K562 (cell line): ENCODE data around the gene TFAP2E. TPM values are rescaled to one million over a fixed set of nuclear protein-coding genes. Genes with fewer than 3 reads are reported as not detected.

Experiments used
- ATAC-seq: fragments of 200-7000 bp; cut with Tn5 transposase; 3 replicates; pipeline ENCODE4 v1.9.1; 2020; ENCODE audit warnings: moderate library complexity
- BruUV-seq: library from RNA; stranded (reverse); fragments of 400-500 nt; replicated peaks from 2 replicates; lab custom pipeline; 2021; lab: Mats Ljungman, UMichigan
- CTCF ChIA-PET: fragments of 300-600 bp; formaldehyde crosslinking; extraction: SDS; loops from one replicate; lab custom pipeline; 2021; ENCODE audit warnings: low intra/inter-chr PET ratio; lab: Yijun Ruan, JAX
- POLR2A ChIA-PET: fragments of 300-600, 350-650 bp; sonication (Branson Sonifier 250); formaldehyde crosslinking; extraction: SDS; loops from one replicate; lab custom pipeline; 2021; ENCODE audit warnings: antibody characterized with exemption, inconsistent platforms; lab: Yijun Ruan, JAX
- DNase-seq, 4 experiments: peaks; one replicate each; pipeline versions ENCODE4 v3.0.0 to v3.0.0-alpha.2; 2011 to 2018; ENCODE audit warnings: low spot score in 3 of 4, mixed read lengths in 3 of 4; ENCODE audit errors: extremely low read depth in 1 of 4
- FAIRE-seq: peaks from 2 replicates; lab custom pipeline; 2011; peaks lifted over from hg19 to GRCh38; lab: Jason Lieb, UNC
- H2AFZ ChIP-seq: 2 replicates; pipeline ENCODE4 v1.6.0; 2011; ENCODE audit warnings: low read depth, low read length, control low read depth, inconsistent platforms
- H3K27ac ChIP-seq: fragments of 200-600 bp; 3 replicates; pipeline ENCODE4 v1.8.0; 2011; ENCODE audit warnings: low read depth, mild to moderate bottlenecking, control low read depth, inconsistent platforms, low read length, moderate library complexity, mixed read lengths; ENCODE audit errors: extremely low read depth
- H3K27me3 ChIP-seq, 2 experiments: fragments of 300-600 bp in 1 of 2; 2 replicates in 1 of 2; 3 replicates in 1 of 2; pipeline versions ENCODE4 v1.6.0 to v1.8.0; 2011; ENCODE audit warnings: inconsistent platforms in 2 of 2, low read length in 2 of 2, mild to moderate bottlenecking in 1 of 2, mixed read lengths in 1 of 2, moderate library complexity in 1 of 2; ENCODE audit not compliant: control insufficient read depth in 2 of 2, insufficient read depth in 2 of 2
- H3K36me3 ChIP-seq: fragments of 300-600 bp; 3 replicates; pipeline ENCODE4 v1.8.0; 2011; ENCODE audit warnings: mild to moderate bottlenecking, low read length, inconsistent platforms; ENCODE audit not compliant: control insufficient read depth, insufficient read depth
- H3K4me1 ChIP-seq, 2 experiments: fragments of 200-600 bp in 1 of 2; replicated peaks in 1 of 2; 2 replicates in 1 of 2; 3 replicates in 1 of 2; pipeline versions ENCODE4 v1.5.1 to v1.8.0; 2011; ENCODE audit warnings: inconsistent platforms in 2 of 2, low read length in 2 of 2, mild to moderate bottlenecking in 1 of 2, mixed read lengths in 1 of 2, moderate library complexity in 1 of 2; ENCODE audit not compliant: control insufficient read depth in 2 of 2, insufficient read depth in 2 of 2
- H3K4me2 ChIP-seq: 2 replicates; pipeline ENCODE4 v1.6.1; 2011; ENCODE audit warnings: low read length, control low read depth, inconsistent platforms, mixed read lengths; ENCODE audit not compliant: insufficient read depth
- H3K4me3 ChIP-seq: fragments of 200-600 bp; sonication (generic), shearing (Covaris generic); 2 replicates; pipeline ENCODE4 v1.5.1; 2016; ENCODE audit warnings: control low read depth, inconsistent platforms
- H3K79me2 ChIP-seq: fragments of 200-600 bp; 3 replicates; pipeline ENCODE4 v1.8.0; 2011; ENCODE audit warnings: low read length, inconsistent platforms; ENCODE audit not compliant: control insufficient read depth, insufficient read depth
- H3K9ac ChIP-seq, 2 experiments: 2 replicates each; pipeline versions ENCODE4 v1.6.0 to v1.6.1; 2011; ENCODE audit warnings: low read depth in 2 of 2, low read length in 2 of 2, control low read depth in 1 of 2, inconsistent platforms in 1 of 2, mild to moderate bottlenecking in 1 of 2, mixed read lengths in 1 of 2; ENCODE audit not compliant: insufficient read depth in 1 of 2
- H3K9me1 ChIP-seq: one replicate; pipeline ENCODE4 v1.6.0; 2011; ENCODE audit warnings: inconsistent platforms, mild to moderate bottlenecking, low read length, moderate library complexity; ENCODE audit not compliant: control insufficient read depth, insufficient read depth
- H3K9me3 ChIP-seq: replicated peaks from 2 replicates; pipeline ENCODE4 v1.5.1; 2011; ENCODE audit warnings: low read depth, low read length, inconsistent platforms; ENCODE audit not compliant: control insufficient read depth, insufficient read depth
- H4K20me1 ChIP-seq: replicated peaks from 2 replicates; pipeline ENCODE4 v1.6.1; 2011; ENCODE audit warnings: low read length, inconsistent platforms, mixed read lengths; ENCODE audit not compliant: control insufficient read depth, insufficient read depth
- ARNT ChIP-seq, 2 experiments: fragments of 450-650 bp; IDR thresholded peaks; 2 replicates each; pipeline ENCODE4 v1.6.1; 2016; ENCODE audit warnings: mild to moderate bottlenecking in 1 of 2
- ATF1 ChIP-seq, 2 experiments: fragments of 450-650 bp in 1 of 2; IDR thresholded peaks; 2 replicates each; pipeline ENCODE4 v1.6.1; 2016; ENCODE audit warnings: missing compliant biosample characterization in 1 of 2, missing genetic modification characterization in 1 of 2
- CHCHD3 ChIP-seq: fragments of 250-450 bp; sonication (Bioruptor Pico); IDR thresholded peaks from 2 replicates; pipeline ENCODE4 v2.1.2; 2022; ENCODE audit warnings: mild to moderate bottlenecking
- DIDO1 ChIP-seq: fragments of 450-650 bp; IDR thresholded peaks from 2 replicates; pipeline ENCODE4 v1.6.1; 2016; ENCODE audit warnings: low read depth, missing biosample characterization, missing genetic modification characterization
- DNMT1 ChIP-seq: fragments of 450-650 bp; IDR thresholded peaks from 2 replicates; pipeline ENCODE4 v1.6.1; 2016; ENCODE audit warnings: antibody characterized with exemption, mild to moderate bottlenecking
- ELF2 ChIP-seq: fragments of 250-450 bp; sonication (Bioruptor Pico); IDR thresholded peaks from 2 replicates; pipeline ENCODE4 v1.5.0; 2021; ENCODE audit warnings: mild to moderate bottlenecking
- PHB ChIP-seq: fragments of 250-450 bp; sonication (Bioruptor Pico); IDR thresholded peaks from 2 replicates; pipeline ENCODE4 v1.5.0; 2021
- POLR2A ChIP-seq: fragments of 450-650 bp; conservative IDR thresholded peaks from 2 replicates; pipeline ENCODE4 v1.6.1; 2016
- SUPT5H ChIP-seq: fragments of 450-650 bp; IDR thresholded peaks from 2 replicates; pipeline ENCODE4 v1.6.1; 2016
- TAL1 ChIP-seq: fragments of 450-650 bp; IDR thresholded peaks from 2 replicates; pipeline ENCODE4 v1.6.1; 2016; ENCODE audit warnings: mild to moderate bottlenecking
- ZKSCAN8 ChIP-seq: fragments of 200-800 bp; sonication (Bioruptor generic); IDR thresholded peaks from 2 replicates; pipeline ENCODE4 v1.6.1; 2016; ENCODE audit warnings: missing genetic modification characterization, missing compliant biosample characterization
- ZNF316 ChIP-seq: fragments of 450-650 bp; IDR thresholded peaks from 2 replicates; pipeline ENCODE4 v1.6.1; 2016
- ZNF830 ChIP-seq: fragments of 250-450 bp; sonication (Bioruptor Pico); IDR thresholded peaks from 2 replicates; pipeline ENCODE4 v1.5.0; 2021; ENCODE audit warnings: mild to moderate bottlenecking
- WGBS: fragments of 100-300 bp; shearing (Covaris generic); methylation state at CpG from one replicate; pipeline ENCODE4 v1.1.6; 2016; ENCODE audit warnings: low coverage, mixed read lengths; ENCODE audit not compliant: insufficient coverage; ENCODE audit errors: missing lambda C conversion rate; 5-methylcytosine and 5-hydroxymethylcytosine counted together
- in situ Hi-C: fragments of 300-500 bp; cut with MboI; formaldehyde crosslinking; loops from 4 replicates; pipeline ENCODE4 v1.15.0; 2018; ENCODE audit warnings: inconsistent platforms, mixed read lengths
- intact Hi-C: fragments of 100-400 bp; cut with micrococcal nuclease; formaldehyde crosslinking; loops from 2 replicates; pipeline ENCODE4 v1.14.2; 2022
- polyA plus RNA-seq, 8 experiments: library from polyadenylated mRNA; depleted of rRNA in 4 of 8; stranded (reverse) in 5 of 8; unstranded in 3 of 8; fragments of >200 nt; fragmentation: Nextera tagmentation in 2 of 8; fragmentation: Illumina TruSeq in 1 of 8; extraction: Ambion mirVana in 2 of 8; extraction: Trizol in 1 of 8; gene quantifications; 2 replicates each; pipeline versions ENCODE4 v1.2.1 to v1.2.3, GENCODE V29; 2011 to 2014; ENCODE audit warnings: inconsistent platforms in 1 of 8, missing spikeins in 1 of 8
- total RNA-seq, 7 experiments: library from RNA; depleted of rRNA in 6 of 7; stranded (reverse); fragments of >200 nt in 6 of 7; fragmentation: Illumina TruSeq in 2 of 7; extraction: Trizol in 2 of 7; gene quantifications; 2 replicates each; pipeline versions ENCODE4 v1.2.1 to v1.2.3, GENCODE V29; 2011 to 2021; ENCODE audit warnings: low replicate concordance in 1 of 7
- TF ChIP-seq, protein P1 (sequence below): fragments of 250-450 bp; sonication (Bioruptor Pico); IDR thresholded peaks from 2 replicates; pipeline ENCODE4 v1.8.0; 2022; ENCODE audit warnings: inconsistent platforms, mild to moderate bottlenecking, moderate library complexity, borderline replicate concordance

TFAP2E gene
- total and polyA plus RNA-seq, 9 of the 15 experiments (the other 6 are each of a cell fraction or from before 2014, with no cell fraction given), result 0.03 to 0.11 (median 0.07) TPM; not detected in 4

DNA sequence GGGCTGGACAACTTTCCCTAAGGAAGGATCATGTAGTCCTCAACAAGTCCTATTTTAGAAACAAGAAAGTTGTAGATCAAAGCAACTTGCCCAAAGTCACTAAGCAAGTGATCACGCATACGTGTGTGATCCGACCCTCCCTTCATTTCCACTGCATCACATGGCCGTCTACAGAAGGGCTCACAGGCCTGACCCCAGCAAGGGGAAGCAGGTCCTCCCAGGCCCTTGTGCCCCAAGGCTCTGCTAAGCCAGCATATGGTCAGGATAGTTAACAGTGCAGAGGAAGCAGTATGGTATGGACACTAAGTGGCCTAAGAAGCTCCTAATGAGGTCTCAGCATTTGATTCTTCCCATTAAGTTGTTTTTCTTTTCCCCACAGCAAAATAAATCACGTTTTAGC, 24.8 kb downstream of the TFAP2E start:
- no peak overlapping the region for H3K4me3 ChIP-seq
- no peaks in the 10 kb centered on the region for H3K27me3 ChIP-seq
- peak; percentile 51 for TF ChIP-seq POLR2A
- TF ChIP-seq ZKSCAN8, result no peak
- no peak for TF ChIP-seq ZNF316
- TF ChIP-seq DNMT1, result no peak
- TF ChIP-seq ELF2 (CRISPR knock-in tag), result no peak
- TF ChIP-seq SUPT5H, result 0 out of 2 replicates have a peak, but pooled peaks have one; percentile 19
- TF ChIP-seq ZNF830, result no peak
- no peak for TF ChIP-seq CHCHD3 (CRISPR knock-in tag)
- TF ChIP-seq TAL1, result no peak
- no peak for TF ChIP-seq PHB
- no peak for TF ChIP-seq ARNT (IDR thresholded peaks at IDR 0.05)
- TF ChIP-seq, protein P1, sequence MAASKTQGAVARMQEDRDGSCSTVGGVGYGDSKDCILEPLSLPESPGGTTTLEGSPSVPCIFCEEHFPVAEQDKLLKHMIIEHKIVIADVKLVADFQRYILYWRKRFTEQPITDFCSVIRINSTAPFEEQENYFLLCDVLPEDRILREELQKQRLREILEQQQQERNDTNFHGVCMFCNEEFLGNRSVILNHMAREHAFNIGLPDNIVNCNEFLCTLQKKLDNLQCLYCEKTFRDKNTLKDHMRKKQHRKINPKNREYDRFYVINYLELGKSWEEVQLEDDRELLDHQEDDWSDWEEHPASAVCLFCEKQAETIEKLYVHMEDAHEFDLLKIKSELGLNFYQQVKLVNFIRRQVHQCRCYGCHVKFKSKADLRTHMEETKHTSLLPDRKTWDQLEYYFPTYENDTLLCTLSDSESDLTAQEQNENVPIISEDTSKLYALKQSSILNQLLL (CRISPR knock-in tag), result no peak
- no peak for TF ChIP-seq DIDO1
- no peak for TF ChIP-seq ATF1 (CRISPR knock-in tag; IDR thresholded peaks at IDR 0.05)
- no peak for TF ChIP-seq ATF1 (tag; IDR thresholded peaks at IDR 0.05)
- no peak for DNase-seq
- no peaks in the 10 kb centered on the region for H3K9me1 ChIP-seq
- peaks cover 0 to 4% of the 10 kb centered on the region in 2 experiments; a peak in 1 of 5 replicates for H3K4me1 ChIP-seq
- FAIRE-seq, result peak; percentile 42
- no peak overlapping the region for H3K4me2 ChIP-seq
- in situ Hi-C loops, result no loop called here
- ATAC-seq, result 0 out of 3 replicates have a peak, but pooled peaks have one; percentile 13
- CTCF ChIA-PET, result no interaction called here
- no peak overlapping the region for H3K9ac ChIP-seq
- WGBS, result 73% methylated on average over 5 of the region's 5 CpGs
- no peaks in the 10 kb centered on the region for H4K20me1 ChIP-seq
- H3K27ac ChIP-seq, result no peak overlapping the region
- H2AFZ ChIP-seq, result no peak overlapping the region
- H3K36me3 ChIP-seq, result peaks cover 56% of the 10 kb centered on the region
- no TSS peak for BruUV-seq
- H3K9me3 ChIP-seq, result no peaks in the 10 kb centered on the region
- POLR2A ChIA-PET, result no interaction called here
- intact Hi-C loops, result no loop called here
- no peaks in the 10 kb centered on the region for H3K79me2 ChIP-seq
